ENCODE results near the gene KCNJ12.
A peak's percentile ranks its signal among the peaks of the same experiment; 100 is the strongest.
"Not testable (repeated sequence)": the region's sequence is repeated elsewhere in the genome, so short reads cannot be mapped to it uniquely, and the experiment has no call there.

The KCNJ12 gene

DNA sequence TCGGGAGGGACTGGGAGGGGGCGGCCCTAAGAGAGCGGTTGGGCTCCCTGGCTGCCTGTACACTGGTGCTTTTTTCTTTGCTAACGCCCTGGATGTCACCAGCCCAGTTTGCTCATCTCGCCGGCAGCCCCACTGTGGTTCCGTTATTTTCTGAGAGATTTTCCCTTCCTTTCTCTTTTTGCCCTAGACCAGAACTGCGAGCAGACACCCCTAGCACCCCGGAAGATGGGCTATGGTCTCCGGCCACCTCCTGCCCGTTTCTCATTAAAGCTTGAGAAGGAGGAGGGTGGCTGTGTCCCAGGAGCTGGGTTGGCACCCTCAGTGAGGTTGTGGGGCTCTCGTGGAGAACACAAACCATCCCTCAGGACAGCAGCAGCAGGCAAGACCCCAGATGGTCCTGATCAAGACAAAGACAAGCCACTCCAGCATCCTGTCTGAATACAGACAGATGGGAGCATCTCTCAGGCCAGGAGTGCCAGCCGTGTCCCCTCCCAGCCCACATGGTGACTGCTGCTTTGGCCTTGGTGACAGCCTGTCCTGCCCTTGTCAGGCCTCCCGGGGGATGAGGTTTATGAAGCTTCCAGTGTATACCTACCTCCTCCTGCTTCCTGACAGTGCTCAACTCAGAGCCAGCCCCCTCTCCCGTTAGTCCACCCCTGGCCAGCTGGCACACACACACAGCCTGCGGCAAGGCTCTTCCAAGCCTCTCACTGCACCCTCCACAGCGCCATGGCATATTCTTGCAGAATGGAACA lies 77.2 kb downstream of the KCNJ12 start:
- CTCF ChIA-PET, result no interaction called here
- DNase-seq (ENCODE audit: extremely low spot score), result no peak
- no peak for TF ChIP-seq SUZ12 (IDR thresholded peaks at IDR 0.05)
- TF ChIP-seq FOXK2 (IDR thresholded peaks at IDR 0.05), result no peak
- TF ChIP-seq L3MBTL2 (conservative IDR thresholded peaks at IDR 0.05), result no peak
- TF ChIP-seq LEF1 (IDR thresholded peaks at IDR 0.05; ENCODE audit: borderline replicate concordance), result no peak
- TF ChIP-seq, protein P1, sequence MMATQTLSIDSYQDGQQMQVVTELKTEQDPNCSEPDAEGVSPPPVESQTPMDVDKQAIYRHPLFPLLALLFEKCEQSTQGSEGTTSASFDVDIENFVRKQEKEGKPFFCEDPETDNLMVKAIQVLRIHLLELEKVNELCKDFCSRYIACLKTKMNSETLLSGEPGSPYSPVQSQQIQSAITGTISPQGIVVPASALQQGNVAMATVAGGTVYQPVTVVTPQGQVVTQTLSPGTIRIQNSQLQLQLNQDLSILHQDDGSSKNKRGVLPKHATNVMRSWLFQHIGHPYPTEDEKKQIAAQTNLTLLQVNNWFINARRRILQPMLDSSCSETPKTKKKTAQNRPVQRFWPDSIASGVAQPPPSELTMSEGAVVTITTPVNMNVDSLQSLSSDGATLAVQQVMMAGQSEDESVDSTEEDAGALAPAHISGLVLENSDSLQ (IDR thresholded peaks at IDR 0.05), result no peak
- no peak for TF ChIP-seq SP1 (IDR thresholded peaks at IDR 0.05)
- no peak for TF ChIP-seq FOXA1 (IDR thresholded peaks at IDR 0.05)
- TF ChIP-seq ZNF384 (IDR thresholded peaks at IDR 0.05), result no peak
- no peak for TF ChIP-seq TARDBP (IDR thresholded peaks at IDR 0.05)
- POLR2A ChIA-PET, result no interaction called here

DNA sequence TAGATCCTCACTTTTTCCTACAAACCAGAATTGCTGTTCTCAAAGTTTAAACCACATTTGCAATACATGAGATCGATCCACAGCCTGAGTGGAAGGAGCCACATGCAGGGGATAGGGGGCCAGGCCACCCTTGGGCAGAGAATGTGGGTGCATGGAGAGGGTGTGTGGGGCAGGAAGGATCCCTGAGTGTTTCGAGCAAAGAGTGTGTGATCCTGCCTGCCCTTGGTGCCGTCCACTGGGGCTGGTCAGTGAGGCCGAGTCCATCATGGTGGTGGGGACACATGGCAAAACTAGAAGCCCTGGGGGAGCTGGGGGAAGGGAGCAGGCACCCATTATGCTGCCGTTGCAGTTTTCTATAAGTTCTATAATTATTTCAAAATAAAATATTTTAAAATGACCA lies 77.8 kb downstream of the KCNJ12 start:
- DNase-seq (ENCODE audit: extremely low spot score); POLR2A ChIA-PET: not testable (repeated sequence)
- CTCF ChIA-PET, result interaction anchor here (0.5 kb wide), 1 partner anchor 247 kb away, joined by 3 read pairs; no protein-coding TSS in a partner anchor

DNA sequence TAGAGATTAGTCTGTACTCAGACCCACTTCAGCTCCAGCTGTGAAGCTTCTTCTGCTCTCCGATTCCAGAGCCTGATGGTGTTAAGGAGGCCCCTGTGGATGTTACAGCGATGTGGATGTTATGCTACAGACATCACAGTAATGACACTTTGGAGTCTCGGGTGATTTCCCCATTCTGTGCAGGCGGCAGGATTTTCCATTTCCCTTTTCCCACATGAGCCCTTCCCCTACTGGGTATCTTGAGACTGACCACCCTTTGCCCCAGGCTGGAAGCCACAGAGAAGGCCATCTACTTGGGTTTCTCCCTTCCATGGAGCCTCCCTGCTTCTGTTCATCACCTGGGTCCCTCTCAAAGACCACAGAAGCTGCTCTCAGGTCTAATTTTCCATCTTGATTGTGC lies 78.3 kb downstream of the KCNJ12 start:
- POLR2A ChIA-PET, result no interaction called here
- no peak for TF ChIP-seq FOXM1 (IDR thresholded peaks at IDR 0.05; ENCODE audit: borderline replicate concordance)
- no peak for TF ChIP-seq SUZ12 (IDR thresholded peaks at IDR 0.05)
- no peak for TF ChIP-seq L3MBTL2 (conservative IDR thresholded peaks at IDR 0.05)
- no peak for TF ChIP-seq NFRKB (IDR thresholded peaks at IDR 0.05)
- no peak for TF ChIP-seq HDGF (IDR thresholded peaks at IDR 0.05; ENCODE audit: borderline replicate concordance)
- TF ChIP-seq BHLHE40 (IDR thresholded peaks at IDR 0.05; ENCODE audit: borderline replicate concordance), result no peak
- TF ChIP-seq CTBP1 (IDR thresholded peaks at IDR 0.05; ENCODE audit: borderline replicate concordance), result no peak
- no peak for TF ChIP-seq ELF4 (IDR thresholded peaks at IDR 0.05)
- TF ChIP-seq FOXA1 (IDR thresholded peaks at IDR 0.05), result no peak
- TF ChIP-seq, protein P1 (IDR thresholded peaks at IDR 0.05), result no peak
- TF ChIP-seq TARDBP (IDR thresholded peaks at IDR 0.05), result no peak
- TF ChIP-seq FOXK2 (IDR thresholded peaks at IDR 0.05), result no peak
- TF ChIP-seq LEF1 (IDR thresholded peaks at IDR 0.05; ENCODE audit: borderline replicate concordance), result no peak
- TF ChIP-seq SP1 (IDR thresholded peaks at IDR 0.05), result no peak
- CTCF ChIA-PET, result interaction anchor here (0.5 kb wide), 1 partner anchor 248 kb away, joined by 3 read pairs; no protein-coding TSS in a partner anchor
- no peak for DNase-seq (ENCODE audit: extremely low spot score)

DNA sequence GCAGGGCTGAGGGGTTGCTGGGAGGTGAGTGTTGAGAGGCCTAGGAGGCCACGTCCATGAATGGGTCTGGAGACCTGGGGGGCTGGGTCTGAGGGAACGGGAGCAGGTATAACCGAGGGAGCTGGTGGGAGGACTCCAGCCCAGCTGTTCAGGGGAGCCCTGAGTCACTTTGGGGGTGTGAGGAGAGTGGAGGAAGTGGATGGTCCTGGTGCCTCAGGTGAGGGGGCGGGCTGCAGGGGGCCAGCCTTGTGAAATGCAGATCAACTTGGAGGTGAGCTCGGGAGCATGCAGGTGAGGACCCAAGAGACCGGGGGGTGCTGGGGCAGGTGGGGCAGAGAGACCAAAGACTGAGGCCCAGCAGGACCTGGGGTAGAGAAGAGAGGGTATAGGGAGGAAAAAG lies 79.6 kb downstream of the KCNJ12 start:
- TF ChIP-seq HDGF (IDR thresholded peaks at IDR 0.05; ENCODE audit: borderline replicate concordance), result no peak
- TF ChIP-seq CTBP1 (IDR thresholded peaks at IDR 0.05; ENCODE audit: borderline replicate concordance), result no peak
- TF ChIP-seq L3MBTL2 (conservative IDR thresholded peaks at IDR 0.05), result no peak
- no peak for TF ChIP-seq NFRKB (IDR thresholded peaks at IDR 0.05)
- TF ChIP-seq BHLHE40 (IDR thresholded peaks at IDR 0.05; ENCODE audit: borderline replicate concordance), result no peak
- no peak for TF ChIP-seq FOXM1 (IDR thresholded peaks at IDR 0.05; ENCODE audit: borderline replicate concordance)
- no peak for TF ChIP-seq ZNF384 (IDR thresholded peaks at IDR 0.05)
- TF ChIP-seq ELF4 (IDR thresholded peaks at IDR 0.05), result no peak
- no peak for TF ChIP-seq LEF1 (IDR thresholded peaks at IDR 0.05; ENCODE audit: borderline replicate concordance)
- TF ChIP-seq SUZ12 (IDR thresholded peaks at IDR 0.05), result no peak
- POLR2A ChIA-PET, result no interaction called here
- no peak for DNase-seq (ENCODE audit: extremely low spot score)
- CTCF ChIA-PET, result interaction anchor here (0.7 kb wide), 1 partner anchor 57 kb away, joined by 3 read pairs; no protein-coding TSS in a partner anchor

DNA sequence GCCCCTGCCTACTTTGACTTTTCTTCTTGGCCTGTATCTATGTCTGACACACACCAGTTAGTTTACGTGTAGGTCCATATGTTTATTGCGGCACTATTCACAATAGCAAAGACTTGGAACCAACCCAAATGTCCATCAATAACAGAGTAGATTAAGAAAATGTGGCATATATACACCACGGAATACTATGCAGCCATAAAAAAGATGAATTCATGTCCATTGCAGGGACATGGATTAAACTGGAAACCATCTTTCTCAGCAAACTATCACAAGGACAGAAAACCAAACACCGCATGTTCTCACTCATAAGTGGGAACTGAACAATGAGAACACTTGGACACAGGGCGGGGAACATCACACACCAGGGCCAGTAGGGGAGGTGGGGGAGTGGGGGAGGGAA lies 80.3 kb downstream of the KCNJ12 start:
- ChIA-PET CTCF (interaction anchor here (0.6 to 2.0 kb wide), 4 partner anchors 14 to 174 kb away, joined by 3 to 27 read pairs (median 4); no protein-coding TSS in a partner anchor), POLR2A (interaction anchor here (2.0 kb wide), 1 partner anchor 55 kb away, joined by 9 read pairs; no protein-coding TSS in a partner anchor)
- not testable (repeated sequence) for DNase-seq (ENCODE audit: extremely low spot score)

DNA sequence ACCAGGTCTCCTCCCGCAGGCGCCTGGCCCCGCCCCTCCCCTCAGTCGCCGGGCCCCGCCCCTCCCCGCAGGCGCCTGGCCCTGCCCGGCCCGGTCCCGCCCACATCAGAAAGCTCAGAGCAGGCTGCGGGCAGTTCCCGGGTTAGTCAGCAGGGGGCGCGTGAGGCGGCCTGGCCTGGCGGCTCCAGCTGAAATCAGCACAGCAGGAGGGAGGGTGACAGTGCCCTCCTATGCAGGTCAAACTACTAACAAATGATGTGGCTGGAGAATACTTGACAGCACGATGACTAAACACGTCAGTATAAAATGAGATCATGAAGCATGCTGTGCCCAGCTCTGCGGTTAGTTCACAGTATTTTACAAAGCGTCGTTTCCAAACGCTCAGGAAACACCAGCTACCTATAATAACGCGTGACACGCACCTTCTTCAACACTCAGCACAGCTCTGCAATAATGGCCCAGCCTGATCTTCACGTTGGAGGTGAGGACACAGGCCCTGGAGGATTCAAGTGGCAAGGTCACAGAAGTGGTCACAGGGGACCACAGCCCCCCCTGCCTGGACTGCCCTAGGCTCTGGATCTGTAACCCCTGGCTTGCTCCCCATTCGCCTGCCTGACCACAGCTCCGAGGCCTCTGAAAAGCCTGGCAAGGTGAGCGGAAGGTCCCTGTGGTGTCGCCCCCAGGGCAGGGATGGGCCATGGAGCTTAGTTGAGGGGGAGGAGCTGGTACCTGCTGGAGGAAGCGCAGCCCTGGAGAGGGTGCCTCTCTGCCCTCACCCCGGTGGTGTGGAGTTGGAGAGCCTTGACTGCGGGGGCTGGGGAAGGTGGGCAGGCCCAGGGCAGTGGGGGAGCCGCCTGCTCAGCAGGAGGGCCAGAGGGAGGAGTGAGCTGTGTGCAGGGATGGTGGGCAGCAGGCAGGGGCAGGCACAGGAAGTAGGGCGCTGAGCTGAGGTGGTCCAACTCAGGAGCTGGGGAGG lies 81.2 kb downstream of the KCNJ12 start:
- CTCF ChIA-PET, result interaction anchor here (0.5 to 2.0 kb wide), 5 partner anchors 13 to 484 kb away, joined by 3 to 27 read pairs (median 3); no protein-coding TSS in a partner anchor
- POLR2A ChIA-PET, result interaction anchor here (0.8 to 2.0 kb wide), 2 partner anchors 54 to 55 kb away, joined by 3 to 9 read pairs; no protein-coding TSS in a partner anchor

More for the DNA sequence above, 81.2 kb downstream of the KCNJ12 start:
- TF ChIP-seq TARDBP (IDR thresholded peaks at IDR 0.05) (no peak), ARNT (IDR thresholded peaks at IDR 0.05) (no peak), L3MBTL2 (conservative IDR thresholded peaks at IDR 0.05) (no peak)
- TF ChIP-seq, protein P1 (IDR thresholded peaks at IDR 0.05), result 0 out of 2 replicates have a peak, but pooled peaks have one; percentile 25
- peak; percentile 95 for DNase-seq (ENCODE audit: extremely low spot score)

Measured in HEK293T (cell line).